GM12801 (cell line): Measurements from ENCODE around the gene P2RX3.

Experiments
- CTCF ChIP-seq: IDR thresholded peaks from one replicate; pipeline ENCODE4 v1.5.1; 2011; ENCODE audit warnings: control low read depth; ENCODE audit not compliant: insufficient read length; ENCODE audit errors: extremely low read depth

P2RX3 gene

GRCh38 chr11:57318178-57318577 lies 20.0 kb upstream of the P2RX3 start:
- no peak for TF ChIP-seq CTCF

DNA sequence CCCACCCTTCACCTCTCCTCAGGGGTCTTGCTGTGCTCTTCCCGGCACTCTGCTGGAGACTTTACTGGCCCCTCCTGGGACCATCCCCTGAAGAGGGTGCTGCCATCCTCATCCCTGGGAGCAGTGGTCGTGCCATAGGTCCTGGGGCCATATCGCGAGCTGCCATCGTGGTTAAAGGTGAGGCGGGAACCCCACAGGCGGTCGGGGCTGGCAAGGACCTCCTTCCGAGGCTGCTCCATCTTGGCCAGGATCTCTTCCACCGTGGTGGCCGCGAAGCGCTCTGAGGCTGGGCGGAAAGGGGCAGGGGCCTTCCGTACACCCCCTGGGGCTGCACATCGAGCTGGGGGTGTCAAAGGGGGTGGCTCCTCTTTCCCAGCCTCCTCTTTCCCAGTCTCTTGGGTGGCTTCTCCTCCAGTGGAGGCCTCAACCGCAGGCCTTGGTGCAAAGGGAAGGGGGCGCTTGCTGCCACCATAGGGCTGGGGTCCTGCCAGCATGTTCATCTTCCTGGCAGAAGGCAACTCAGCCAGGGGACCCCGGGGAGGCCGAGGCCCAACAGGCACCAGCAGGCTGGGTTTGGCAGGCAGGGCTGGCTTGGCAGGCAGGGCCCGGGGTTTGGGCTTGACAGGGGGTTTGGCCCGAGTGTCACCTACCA lies 18.0 kb upstream of the P2RX3 start:
- no peak for TF ChIP-seq CTCF

DNA sequence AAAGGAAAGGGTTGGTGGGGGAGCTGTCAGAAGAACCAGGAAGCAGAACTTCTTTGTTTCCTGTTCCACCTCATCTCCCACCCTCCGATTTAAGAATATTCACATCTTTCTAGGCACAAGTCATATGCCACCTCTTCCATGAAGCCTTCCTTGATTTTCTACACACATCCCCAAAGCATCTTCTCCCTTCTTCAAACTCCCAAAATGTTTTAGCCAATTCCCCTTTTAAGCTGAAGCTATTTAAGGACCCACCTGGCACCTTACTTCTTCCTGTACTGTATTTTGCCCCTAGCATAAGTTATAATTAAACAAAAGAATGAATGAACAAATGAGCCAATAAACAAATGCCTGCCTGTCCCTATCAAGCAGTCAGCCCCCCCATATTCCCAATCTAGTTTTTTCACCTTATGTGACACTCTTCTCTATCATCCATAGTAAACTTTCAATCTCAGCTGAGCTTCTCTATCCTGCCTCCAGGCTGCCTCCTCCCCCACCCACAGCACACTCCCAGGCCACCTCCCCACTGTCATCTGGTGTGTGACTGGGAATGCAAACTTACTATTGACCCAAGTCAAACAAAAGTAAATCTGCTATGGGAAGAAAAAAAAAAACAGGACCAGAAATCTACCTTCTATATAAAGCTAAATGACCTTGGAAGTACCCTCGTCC lies 17.3 kb upstream of the P2RX3 start:
- TF ChIP-seq CTCF, result no peak

- TF ChIP-seq CTCF, result no peak
Observed at GRCh38 chr11:57321388-57322255, 16.5 kb upstream of the P2RX3 start.

DNA sequence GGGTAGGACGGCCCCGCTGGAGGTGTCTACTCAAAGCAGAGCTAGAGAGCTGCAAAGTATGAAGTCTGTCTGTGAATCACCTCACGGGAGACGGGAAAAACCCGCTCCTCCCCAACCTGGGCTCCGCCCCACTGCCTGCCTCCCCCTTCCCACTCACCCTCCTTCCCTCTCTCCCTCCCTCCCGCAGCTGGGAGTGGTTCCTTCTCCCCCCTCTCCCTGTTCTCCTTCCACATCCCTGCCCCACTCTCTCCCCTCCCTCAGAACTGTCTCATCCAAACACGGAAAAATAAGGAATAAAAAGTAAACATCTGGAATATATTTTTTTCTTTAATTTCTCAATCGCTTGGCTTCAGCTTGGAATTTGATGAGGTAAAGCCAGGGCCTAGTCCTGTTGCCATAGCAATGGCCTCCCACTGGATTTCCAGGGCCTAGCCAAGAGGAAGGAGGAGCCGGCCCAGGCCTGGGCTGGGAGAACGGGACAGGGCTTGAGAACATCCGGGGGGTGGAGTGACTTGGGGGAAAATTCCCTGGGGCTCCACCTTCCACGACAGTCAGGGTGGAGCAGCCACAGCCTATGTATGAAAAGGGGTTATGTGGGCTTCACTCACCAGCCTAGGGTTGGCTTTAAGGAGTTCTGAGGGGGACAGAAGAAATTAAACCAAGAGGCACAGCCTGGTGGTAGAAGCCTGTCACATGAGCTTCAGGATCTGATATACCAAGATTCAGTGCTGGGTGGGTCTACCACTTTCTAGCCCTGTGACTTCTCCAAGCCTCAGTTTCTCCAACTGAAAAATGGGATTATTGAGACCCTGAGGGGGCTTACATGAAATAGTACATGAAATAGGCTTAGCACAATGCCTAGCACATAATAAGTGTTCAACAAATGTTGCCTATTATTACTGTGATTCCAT lies 15.6 kb upstream of the P2RX3 start:
- TF ChIP-seq CTCF, result no peak

- no peak for TF ChIP-seq CTCF
Observed at GRCh38 chr11:57323167-57323854, 14.8 kb upstream of the P2RX3 start.

DNA sequence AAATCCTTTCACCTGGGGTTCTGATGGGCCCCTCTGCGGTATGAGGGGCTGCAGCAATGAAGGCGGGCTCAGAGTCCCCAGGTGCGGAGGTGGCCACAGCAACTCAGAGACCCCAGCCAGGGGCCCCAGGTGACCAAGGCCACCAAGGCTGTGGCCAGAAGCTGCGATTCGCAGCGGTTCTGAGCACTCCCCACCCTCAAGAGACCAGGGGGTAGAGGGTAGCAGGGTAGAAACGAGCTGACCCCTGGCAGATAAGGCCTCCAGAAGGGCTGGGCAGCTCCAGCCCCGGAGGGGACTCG lies 14.3 kb upstream of the P2RX3 start:
- no peak for TF ChIP-seq CTCF
